Central memory CD4-positive, alpha-beta T cell (primary cell): ENCODE measurements around the gene SURF2.
"Not testable (repeated sequence)": the region's sequence is repeated elsewhere in the genome, so short reads cannot be mapped to it uniquely, and the experiment has no call there.

ENCODE experiments used
- DNase-seq: peaks from one replicate; pipeline ENCODE4 v3.0.0; 2022

The SURF2 gene

DNA sequence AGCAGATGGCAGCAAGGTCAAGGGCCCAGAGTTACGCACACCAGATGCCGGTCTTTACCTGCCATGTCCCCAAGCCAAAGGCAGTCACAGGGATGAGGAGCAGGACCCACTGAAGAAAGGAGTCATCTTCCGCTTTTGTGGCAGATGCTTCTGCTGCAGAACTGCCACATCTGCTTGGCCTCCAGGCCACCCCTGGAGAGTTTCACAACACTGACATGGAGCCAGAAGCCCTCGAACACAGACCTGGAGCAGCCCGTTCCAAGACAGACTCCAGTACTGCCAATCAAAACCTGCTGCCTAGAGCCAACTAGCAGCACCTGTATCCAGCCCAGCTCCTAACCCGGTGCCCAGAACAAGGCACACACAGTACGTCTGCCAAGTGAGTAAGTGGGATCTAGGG lies 1.6 kb upstream of the SURF2 start:
- DNase-seq: no peak

DNA sequence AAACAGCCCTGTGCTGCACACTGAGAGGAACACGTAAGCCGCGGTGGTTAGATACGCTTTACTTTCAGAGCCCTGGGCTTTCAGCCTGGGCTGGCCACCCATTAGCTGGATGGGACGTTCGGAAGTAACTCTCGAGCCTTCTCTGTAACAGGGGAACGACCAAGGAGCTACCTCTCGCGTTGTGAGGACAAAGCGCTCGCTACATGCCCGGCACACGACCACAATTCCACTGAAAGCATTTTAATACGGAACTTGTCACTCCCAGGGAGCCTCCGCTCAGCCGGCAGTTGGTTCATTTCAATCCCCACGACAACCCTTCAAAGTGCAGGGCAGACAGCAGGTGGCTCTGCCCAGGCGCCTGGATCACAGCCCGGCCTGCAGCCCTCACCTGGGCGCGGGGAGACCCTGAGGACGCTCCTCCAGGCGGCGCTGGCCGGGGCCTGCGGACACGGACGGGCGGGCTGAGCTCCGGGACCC lies 431 bp upstream of the SURF2 start:
- no peak for DNase-seq

DNA sequence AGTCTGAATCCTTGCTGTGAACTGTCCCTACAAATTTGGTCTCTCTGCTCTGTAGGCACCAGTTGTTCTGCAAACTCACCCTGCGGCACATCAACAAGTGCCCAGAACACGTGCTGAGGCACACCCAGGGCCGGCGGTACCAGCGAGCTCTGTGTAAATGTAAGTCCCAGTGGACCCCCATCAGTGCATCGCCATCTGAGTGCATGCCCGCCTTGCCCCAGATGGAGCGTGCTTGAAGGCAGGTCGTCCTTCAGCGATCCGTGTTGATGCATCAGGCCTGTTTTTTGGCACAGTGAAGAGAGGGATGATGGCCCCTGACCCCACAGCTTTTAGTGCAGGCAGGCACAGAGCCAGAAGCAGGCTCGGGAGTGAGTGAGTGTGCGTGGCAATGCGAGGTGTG lies 1.3 kb downstream of the SURF2 start:
- no peak for DNase-seq

DNA sequence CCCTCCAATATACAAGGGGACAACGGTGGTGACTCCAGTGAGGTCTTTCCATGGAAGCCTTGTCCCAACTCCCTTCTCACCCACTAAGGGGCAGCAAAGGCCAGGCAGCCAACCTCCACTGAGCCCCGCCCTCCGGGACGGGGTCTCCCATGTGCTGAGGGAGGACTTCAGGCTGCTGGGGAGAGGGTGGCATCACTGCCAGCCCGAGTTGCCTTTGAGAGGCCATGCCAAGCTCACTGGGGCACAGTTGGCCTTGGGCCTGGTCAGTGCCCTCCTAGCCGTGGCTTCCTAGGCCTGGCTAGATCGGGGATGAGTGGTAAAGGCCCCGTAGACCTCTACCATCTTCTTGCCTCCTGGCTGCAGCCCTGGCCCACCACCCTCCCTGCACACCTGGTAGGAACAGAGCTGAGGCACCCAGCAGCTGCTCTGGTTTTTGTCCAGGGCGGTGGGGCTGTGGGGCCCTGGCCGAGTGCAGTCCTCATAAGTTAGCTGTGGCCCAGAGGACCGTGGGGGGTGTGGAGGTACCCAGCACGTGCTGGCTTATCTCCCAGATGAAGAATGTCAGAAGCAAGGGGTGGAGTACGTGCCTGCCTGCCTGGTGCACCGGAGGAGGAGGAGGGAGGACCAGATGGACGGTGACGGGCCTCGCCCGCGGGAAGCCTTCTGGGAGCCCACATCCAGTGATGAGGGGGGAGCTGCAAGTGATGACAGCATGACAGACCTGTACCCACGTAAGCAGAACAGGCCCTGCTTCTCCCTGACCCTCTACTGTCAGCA lies 3.2 kb downstream of the SURF2 start:
- no peak for DNase-seq

DNA sequence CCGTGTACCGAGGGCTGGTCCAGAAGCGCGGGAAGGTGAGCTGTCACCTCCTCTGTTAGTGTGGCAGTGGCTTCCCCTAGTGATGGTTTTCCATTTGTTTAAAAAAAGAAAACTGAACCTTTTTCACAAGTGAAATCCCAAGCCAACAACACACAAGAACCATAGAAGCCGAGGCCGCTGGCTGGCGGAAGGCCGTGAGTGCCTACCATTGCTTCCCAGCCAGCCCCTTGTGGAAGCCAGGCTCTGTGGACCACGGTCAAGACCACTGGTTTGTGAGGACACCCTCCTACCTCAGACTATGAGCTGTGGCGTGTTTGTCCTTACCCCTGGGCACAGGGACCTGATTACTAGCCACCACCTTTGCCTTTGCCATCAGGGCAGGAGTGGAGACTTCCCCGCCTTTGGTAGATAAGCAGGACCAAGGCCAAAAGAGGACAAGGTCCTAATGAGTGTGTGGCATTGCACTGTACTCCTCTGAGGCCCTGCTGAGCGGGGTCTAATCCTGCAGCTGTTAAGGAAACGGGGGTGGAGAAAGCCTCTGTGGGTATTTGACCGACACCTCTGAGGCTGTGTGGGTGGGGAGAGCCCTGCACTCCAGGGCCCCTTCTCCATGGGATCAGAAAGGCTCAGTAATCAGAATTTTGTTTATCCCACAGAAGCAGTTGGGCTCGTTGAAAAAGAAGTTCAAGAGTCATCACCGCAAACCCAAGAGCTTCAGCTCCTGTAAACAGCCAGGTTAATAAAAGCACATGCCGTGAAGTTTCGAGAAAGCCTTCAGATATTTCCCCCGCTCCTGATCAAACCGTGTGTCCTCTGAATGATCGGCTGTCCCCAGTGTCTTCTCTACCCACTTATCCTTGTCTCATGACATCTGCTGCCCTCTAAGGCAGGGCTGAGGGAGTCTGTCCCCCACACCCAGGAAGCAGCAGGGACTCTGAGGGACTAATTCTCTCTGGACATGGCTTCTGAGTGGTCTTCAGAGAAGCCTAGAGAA lies 4.3 kb downstream of the SURF2 start:
- no peak for DNase-seq

DNA sequence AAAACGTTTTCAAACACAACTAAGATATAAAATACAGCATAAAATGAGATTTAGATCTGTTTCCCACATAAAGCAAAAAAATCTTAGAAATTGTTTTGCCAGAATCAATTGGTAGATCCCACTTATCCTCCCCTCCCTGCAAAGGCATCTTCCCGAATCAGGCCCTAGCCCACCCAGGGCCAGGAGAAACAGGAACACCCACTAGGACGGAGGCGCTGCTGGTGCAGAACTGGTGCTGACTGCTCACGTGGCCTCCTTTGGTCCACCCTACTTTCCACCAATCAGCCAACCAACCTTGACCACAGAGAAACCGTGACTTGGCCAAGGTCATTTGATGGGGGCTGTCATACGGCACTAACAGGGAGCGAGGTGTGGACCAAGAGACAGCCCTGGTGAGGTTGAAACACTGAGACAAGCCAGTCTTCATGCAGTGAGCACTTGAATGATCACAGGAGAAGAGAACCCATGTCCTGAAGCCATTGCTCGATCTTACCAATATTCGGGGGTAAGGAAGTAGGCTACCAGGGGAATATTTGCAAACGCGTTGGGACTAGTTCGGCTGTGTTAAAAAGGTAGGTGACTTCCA lies 5.2 kb downstream of the SURF2 start:
- no peak for DNase-seq

DNA sequence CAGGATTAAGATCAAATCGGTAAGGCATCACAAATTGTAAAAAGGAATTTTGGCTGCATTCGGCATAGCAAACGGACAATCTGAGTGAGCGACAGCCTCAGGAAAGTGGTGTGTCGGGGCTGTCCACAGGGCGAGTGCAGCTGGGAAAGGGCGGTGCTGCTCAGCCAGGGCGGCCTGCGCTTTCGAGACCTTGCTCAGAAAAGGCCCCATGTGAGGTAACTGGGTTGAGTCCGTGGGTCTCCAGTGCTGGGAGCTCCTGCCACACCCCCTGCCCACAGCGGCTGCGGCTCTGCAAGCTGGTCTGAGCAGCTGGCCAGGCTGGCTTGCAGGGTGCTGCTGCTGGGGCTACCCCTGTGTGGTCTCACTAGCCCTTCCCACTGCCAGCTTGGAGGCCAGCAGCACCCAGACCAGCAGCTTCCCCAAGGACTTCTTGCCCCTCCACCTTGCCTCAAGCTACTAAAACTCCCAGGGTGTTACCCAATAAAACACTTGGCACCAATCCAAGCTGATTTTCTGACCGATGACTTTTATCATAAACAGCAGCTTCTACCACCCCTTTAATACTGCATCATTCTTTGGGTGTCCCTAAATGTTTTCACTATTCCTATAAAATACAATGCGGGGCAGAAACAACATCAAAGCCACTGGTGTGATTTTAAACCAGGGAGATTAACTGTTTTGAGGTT lies 6.2 kb downstream of the SURF2 start:
- DNase-seq: no peak

DNA sequence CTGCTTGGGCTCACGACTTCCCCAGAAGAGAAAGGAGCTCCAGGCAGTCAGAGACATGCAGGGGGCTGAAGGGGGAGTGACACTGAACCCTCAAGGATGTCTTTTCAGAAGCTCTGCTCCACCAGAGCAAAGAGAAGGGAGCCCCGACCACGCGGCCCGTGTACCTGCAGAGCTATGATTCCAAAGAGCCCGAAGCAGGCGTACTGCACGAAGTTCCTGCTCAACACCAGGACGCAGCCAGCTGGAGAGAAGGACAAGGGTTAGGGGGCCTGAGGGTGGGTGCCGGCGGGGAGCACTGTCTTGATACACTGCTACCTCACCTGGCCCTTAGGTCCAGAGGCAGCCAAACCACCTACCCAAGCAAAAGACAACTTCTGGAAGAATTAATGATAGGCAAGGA lies 10.1 kb downstream of the SURF2 start:
- DNase-seq: no peak

DNA sequence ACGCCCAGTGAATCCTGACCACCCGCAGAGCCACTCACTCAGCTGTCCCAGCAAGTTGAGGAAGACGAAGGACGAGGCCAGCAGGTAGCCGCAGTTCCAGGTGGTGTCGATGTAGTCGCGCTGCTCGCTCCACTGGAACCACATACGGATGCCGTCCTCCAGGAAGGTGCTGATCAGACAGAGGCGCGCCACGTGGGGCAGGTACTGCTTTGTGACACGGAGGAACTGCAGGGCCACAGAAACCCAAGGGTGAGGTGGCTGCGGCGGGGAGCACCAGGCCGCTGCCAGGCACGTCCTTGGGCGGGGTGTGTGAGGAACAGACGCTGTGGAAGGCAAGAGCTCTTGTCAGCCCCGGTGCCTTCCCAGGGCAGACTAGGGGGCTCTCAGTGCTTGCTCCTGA lies 10.9 kb downstream of the SURF2 start:
- no peak for DNase-seq

DNA sequence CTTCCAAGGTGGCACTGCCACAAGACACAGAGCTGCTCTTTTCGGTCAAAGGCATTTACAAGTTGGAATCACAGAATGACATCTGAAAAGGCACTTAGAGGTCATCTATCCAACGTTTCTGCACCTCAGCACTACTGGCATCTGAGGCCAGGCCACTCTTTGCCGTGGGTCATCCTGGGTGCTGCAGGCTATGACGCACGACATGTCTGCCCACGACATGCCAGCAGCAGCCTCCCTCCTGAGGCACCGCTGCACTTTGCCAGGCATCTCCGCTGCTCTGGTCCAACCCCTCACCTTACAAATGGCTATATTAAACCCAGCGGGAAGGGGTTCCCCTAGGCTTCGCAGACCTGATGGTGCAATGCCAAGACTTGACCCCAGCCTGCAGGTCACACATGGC lies 11.4 kb downstream of the SURF2 start:
- DNase-seq: no peak

DNA sequence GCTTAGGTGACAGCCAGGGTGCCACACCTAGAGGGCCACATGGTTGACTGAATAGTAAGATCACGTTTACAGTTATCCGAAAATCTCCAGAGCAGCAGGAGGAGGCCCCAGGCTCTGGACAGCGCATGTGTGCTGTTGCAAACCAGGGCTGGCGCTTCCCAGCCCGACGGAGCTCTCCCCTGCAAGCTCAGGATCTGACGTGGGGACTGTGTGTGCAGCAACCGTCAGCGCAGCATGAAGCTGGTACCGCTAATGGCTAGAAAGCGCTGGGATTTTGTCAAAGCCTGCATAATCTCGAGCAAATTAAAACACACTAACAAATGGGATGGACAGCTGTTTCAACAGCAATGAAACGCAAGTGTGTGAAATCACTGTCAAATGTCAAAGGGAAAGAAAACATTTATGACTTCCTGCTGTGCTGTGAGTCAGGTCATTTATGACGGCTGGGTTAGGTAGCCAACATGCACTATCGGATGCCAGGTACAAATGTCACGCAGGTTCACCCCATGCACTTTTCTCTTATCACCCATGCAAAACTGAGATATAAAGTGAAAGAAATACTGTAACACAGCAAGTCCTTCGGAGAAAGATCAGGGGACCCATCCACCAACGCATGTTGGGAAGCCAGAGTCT lies 12.0 kb downstream of the SURF2 start:
- no peak for DNase-seq

DNA sequence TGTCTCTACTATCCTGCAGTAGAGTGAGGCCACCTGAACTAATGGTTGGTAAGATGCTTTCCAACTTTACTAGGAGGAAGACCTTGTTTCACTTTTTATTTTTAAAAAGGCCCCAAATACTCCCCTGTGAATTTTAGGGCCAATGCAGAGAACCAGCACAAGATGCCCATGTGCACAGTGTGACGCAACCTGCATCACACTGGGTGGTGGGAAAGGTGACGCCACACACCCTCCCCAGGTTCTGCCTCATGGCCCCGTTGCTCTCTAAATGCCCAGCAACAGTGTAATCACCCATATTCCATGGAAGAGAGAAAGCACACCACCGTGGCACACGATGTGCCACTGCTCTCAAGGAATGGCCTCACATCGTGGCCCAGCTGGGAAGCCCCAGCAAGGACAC lies 13.1 kb downstream of the SURF2 start:
- no peak for DNase-seq

DNA sequence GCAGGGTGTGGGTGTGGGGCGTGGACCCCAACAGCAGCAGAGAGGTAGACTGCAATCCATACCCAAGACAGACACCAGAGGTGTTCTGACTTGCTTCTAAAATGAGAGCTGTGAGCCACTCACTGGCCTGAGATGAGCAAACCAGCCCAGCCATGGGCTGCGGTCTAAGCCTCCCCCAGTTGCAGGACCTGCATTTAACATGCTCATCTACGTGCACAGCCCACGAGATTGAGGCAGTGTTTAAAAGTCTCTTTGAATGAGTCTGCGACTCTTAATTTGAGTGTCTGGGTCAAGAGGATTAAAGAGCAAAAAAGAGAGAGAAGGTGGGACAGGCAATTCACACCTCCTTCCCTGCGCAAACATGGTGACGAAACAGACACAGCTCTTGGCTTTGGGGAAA lies 13.6 kb downstream of the SURF2 start:
- DNase-seq: no peak

DNA sequence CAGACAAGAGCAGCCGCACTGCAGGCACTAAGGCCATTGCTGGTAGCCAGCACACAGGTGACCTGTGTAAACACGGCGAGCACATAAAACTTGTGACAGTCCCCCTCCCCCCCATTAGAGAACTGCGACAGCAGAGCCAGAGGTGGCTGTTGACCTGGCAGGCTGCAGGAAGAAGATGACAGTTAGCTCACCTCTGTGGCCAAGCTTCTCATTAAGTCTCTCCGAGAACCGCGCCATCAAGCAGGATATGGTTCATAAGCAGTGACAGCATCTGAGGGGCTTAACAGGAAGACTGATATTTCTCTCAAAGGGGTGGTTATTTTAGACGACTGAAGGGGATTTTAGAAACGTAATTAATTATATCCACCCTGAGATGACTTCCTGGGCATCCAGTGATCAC lies 14.3 kb downstream of the SURF2 start:
- DNase-seq: peak; percentile 64

DNA sequence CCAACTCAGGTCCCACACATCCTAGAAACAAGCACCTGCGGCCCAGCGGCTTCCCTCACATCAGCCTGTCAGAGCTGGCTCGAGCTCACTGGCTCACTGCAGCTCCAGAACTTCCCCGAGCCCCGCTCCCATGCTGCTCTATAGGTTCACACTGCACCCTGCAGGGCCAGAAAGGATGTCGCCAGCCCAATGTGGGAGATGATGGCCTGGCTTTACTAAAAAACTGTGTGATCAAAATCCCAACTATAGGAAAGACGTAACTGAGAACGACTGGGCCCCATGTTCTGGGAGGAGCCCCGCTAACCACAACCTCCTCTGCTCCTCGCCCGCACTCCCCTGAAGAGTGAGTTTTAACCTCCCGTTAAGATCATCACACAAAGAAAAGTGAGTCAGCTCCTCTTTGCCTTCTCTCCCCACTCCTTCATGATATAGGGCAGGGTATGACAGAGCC lies 14.9 kb downstream of the SURF2 start:
- DNase-seq: peak; percentile 73

DNA sequence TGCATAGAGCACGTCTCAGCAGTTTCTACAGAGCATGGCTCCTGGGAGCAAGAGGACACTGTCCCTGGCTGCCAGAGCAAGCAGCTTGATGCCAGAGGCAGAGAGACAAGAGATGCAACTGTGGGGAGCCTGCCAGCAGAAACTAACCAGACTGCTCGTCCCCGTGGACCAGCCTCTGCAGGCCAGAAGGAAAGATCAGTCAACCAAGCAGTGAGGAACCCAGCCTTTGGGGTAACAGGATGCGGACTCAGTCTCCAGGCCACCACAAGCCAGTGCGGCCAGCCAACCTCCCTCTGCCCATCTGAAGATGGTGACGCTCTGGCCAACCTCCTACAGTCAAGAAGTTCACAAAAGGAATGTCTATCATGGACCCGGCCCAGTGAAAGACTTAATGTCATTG lies 15.8 kb downstream of the SURF2 start:
- DNase-seq: no peak

DNA sequence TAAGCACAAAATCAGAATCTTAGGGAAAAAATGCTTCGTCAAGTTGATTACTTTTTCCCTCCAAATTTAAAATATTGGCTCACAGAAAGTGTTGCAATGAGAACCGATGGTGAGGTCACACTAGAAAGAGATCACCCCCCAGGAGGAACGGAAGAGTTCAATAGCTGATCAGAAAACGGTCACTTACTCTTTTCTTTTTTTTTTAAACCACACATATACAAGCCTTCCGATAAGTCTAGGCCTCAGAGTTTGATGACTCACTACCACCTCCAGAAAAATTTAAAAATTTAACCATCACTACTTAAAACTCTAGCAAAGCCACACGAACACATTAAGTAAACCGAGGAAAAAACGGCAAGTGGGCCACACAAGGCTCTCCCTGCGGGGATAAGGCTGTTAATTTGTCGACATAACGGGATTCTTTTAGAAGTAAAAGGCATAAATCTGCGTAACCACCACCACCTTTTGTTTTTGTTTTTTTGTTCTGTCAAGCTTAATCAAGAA lies 18.3 kb downstream of the SURF2 start:
- peak; percentile 51 for DNase-seq

DNA sequence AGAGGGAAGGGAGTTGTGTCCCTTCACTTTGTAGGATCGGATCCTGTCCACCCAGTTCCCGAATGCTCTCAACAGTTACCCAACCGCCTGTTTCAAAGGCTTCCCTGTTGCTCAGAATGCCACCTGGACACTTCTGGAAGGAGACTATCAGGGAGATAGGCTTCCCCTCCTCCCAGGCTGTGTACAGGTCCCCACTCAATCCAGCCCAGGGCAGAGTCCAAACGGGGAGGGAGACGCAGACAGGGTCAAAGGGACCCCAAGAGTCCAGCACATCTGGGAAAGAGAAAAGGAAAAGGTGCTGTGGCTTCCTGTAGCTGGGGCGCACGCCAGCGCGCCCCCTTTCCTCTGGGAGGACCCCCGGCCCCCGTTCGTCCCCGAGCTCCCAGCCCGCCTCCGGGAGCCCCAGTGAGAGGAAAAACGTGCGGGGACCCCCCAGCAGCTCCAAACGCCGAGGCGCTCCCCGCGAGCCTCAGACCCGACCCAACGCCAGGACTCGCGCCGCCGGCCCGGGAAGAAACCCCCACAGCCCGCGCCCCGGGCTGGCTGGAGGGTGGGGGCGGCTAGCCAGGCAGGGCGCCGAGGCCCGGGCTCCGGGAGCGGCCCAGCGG lies 18.9 kb downstream of the SURF2 start:
- no peak for DNase-seq

DNA sequence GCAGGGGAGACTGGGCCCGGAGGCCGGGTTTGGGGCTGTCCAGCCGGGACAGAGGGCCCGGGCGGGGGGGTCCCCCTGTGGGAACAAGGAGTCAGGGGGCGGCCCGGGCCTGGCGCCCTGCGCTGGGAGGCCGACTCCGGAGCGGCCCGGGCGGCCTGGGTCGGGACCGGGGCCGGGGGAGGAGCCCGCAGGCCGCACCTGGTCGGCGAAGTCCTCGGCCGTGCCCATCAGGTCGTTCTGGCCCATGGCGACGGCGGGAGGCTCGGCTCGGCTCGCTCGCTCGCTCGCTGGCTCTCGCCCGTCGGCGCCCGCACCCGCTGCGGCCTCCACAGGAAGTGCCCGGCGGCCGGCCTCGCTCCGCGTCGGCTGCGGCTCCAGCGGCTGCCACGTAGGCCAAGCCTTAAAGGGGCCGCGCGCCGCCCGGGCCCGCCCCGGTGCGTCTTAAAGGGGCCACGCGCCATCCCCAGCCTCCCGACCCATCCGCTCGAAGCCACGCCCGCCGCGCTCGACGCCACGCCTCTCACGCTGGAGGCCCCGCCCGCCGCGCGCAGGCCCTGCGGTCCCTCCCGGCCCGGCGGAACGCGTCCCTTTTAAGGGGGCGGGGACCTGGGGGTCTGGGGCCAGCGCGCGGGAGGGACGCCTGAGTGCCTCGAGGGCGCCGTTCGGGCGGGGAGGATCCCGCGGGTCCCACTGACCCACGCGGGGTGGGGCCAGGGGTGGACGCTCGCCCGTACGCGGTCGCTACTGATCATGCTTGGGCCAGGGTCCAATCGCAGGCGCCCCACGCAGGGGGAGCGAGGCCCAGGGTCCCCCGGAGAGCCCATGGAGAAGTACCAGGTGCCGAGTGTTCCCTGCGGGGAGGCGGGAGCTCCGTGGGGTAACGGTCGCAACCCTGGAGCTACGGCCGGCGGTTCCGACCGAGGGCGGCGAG lies 19.6 kb downstream of the SURF2 start, which contains the start of the genes STKLD1 and SURF4:
Gene STKLD1, plus strand, starts transcription at position 643 of the 931 bp plus-strand sequence. Its CDS starts 108 bp downstream, at position 751.
Gene SURF4, minus strand, starts transcription at position 337 of the 931 bp plus-strand sequence. Its CDS starts 91 bp downstream, at position 246.
- peak; percentile 91 for DNase-seq

DNA sequence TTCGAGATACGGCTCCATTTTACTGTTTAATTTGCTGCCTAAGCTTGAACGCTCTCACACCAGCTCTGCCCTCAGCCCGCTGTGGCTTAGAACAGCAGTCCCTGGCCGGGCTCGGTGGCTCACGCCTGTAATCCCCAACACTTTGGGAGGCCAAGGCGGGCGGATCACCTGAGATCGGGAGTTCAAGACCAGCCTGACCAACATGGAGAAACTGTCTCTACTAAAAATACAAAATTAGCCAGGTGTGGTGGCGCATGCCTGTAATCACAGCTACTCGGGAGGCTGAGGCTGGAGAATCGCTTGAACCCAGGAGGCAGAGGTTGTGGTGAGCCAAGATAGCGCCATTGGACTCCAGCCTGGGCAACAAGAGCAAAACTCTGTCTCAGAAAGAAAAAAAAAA lies 20.9 kb downstream of the SURF2 start:
- not testable (repeated sequence) for DNase-seq
